Ishikawa (cell line): ENCODE data around the gene MYOZ2.

ENCODE experiments used
- CEBPB ChIP-seq: IDR thresholded peaks from 2 replicates; pipeline ENCODE4 v1.6.1; 2012
- CREB1 ChIP-seq: IDR thresholded peaks from 2 replicates; pipeline ENCODE4 v1.6.1; 2012; ENCODE audit warnings: low read depth
- EGR1 ChIP-seq: IDR thresholded peaks from 2 replicates; pipeline ENCODE4 v1.6.1; 2012
- EP300 ChIP-seq: IDR thresholded peaks from 2 replicates; pipeline ENCODE4 v1.6.1; 2012; ENCODE audit warnings: borderline replicate concordance
- FOXM1 ChIP-seq: IDR thresholded peaks from 2 replicates; pipeline ENCODE4 v1.6.1; 2012; ENCODE audit warnings: low read depth, borderline replicate concordance
- NFIC ChIP-seq: IDR thresholded peaks from 2 replicates; pipeline ENCODE4 v1.6.1; 2012
- RAD21 ChIP-seq: IDR thresholded peaks from 2 replicates; pipeline ENCODE4 v1.6.1; 2012; ENCODE audit warnings: low read depth
- TAF1 ChIP-seq: IDR thresholded peaks from 2 replicates; pipeline ENCODE4 v1.6.1; 2012; ENCODE audit warnings: low read depth, mild to moderate bottlenecking
- TCF12 ChIP-seq: IDR thresholded peaks from 2 replicates; pipeline ENCODE4 v1.6.1; 2012; ENCODE audit warnings: low read depth
- TEAD4 ChIP-seq: IDR thresholded peaks from 2 replicates; pipeline ENCODE4 v1.6.1; 2012
- YY1 ChIP-seq: IDR thresholded peaks from 2 replicates; pipeline ENCODE4 v1.6.1; 2012; ENCODE audit warnings: low read depth
- ZBTB7A ChIP-seq: IDR thresholded peaks from 2 replicates; pipeline ENCODE4 v1.6.1; 2012; ENCODE audit warnings: low read depth
- TF ChIP-seq, protein P1 (sequence below): IDR thresholded peaks from 2 replicates; pipeline ENCODE4 v1.6.1; 2012
- TF ChIP-seq, protein P2 (sequence below): IDR thresholded peaks from 2 replicates; pipeline ENCODE4 v1.6.1; 2012; ENCODE audit warnings: low read depth, mild to moderate bottlenecking

GRCh38 chr4:119210775-119211174, 75.1 kb downstream of the MYOZ2 start:
- TF ChIP-seq TCF12 = no peak
- no peak for TF ChIP-seq EP300
- TF ChIP-seq, protein P1, sequence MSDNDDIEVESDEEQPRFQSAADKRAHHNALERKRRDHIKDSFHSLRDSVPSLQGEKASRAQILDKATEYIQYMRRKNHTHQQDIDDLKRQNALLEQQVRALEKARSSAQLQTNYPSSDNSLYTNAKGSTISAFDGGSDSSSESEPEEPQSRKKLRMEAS = no peak
- TF ChIP-seq, protein P2, sequence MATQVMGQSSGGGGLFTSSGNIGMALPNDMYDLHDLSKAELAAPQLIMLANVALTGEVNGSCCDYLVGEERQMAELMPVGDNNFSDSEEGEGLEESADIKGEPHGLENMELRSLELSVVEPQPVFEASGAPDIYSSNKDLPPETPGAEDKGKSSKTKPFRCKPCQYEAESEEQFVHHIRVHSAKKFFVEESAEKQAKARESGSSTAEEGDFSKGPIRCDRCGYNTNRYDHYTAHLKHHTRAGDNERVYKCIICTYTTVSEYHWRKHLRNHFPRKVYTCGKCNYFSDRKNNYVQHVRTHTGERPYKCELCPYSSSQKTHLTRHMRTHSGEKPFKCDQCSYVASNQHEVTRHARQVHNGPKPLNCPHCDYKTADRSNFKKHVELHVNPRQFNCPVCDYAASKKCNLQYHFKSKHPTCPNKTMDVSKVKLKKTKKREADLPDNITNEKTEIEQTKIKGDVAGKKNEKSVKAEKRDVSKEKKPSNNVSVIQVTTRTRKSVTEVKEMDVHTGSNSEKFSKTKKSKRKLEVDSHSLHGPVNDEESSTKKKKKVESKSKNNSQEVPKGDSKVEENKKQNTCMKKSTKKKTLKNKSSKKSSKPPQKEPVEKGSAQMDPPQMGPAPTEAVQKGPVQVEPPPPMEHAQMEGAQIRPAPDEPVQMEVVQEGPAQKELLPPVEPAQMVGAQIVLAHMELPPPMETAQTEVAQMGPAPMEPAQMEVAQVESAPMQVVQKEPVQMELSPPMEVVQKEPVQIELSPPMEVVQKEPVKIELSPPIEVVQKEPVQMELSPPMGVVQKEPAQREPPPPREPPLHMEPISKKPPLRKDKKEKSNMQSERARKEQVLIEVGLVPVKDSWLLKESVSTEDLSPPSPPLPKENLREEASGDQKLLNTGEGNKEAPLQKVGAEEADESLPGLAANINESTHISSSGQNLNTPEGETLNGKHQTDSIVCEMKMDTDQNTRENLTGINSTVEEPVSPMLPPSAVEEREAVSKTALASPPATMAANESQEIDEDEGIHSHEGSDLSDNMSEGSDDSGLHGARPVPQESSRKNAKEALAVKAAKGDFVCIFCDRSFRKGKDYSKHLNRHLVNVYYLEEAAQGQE = no peak
- TF ChIP-seq TAF1 = no peak
- TF ChIP-seq YY1 = no peak
- TF ChIP-seq NFIC = no peak
- no peak for TF ChIP-seq EGR1
- TF ChIP-seq CREB1 = no peak
- no peak for TF ChIP-seq CEBPB
- TF ChIP-seq TEAD4 = no peak
- no peak for TF ChIP-seq FOXM1
- no peak for TF ChIP-seq RAD21
- no peak for TF ChIP-seq ZBTB7A
